PC-3 (cell line): ENCODE data around the gene TMEM184A. TPM values are rescaled to one million over a fixed set of nuclear protein-coding genes. Genes with fewer than 3 reads are reported as not detected.

Experiments used
- ATAC-seq: fragments of 200-7000 bp; cut with Tn5 transposase; 2 replicates; pipeline ENCODE4 v1.9.1; 2020; ENCODE audit warnings: mild to moderate bottlenecking, moderate library complexity
- BruUV-seq: library from RNA; stranded (reverse); fragments of 400-500 nt; replicated peaks from 2 replicates; lab custom pipeline; 2021; lab: Mats Ljungman, UMichigan
- CTCF ChIA-PET: fragments of 300-600 bp; sonication (Branson Sonifier 250); formaldehyde crosslinking; loops from one replicate; lab custom pipeline; 2022; ENCODE audit warnings: antibody characterized with exemption; lab: Charles Lee
- POLR2A ChIA-PET: fragments of 300-600 bp; sonication (Branson Sonifier 250); formaldehyde crosslinking; loops from one replicate; lab custom pipeline; 2022; ENCODE audit warnings: antibody characterized with exemption; ENCODE audit not compliant: unreplicated experiment; lab: Charles Lee
- DNase-seq: peaks from one replicate; pipeline ENCODE4 v3.0.0-alpha.2; 2015
- H2AFZ ChIP-seq: fragments of 300-600 bp; sonication (generic); 2 replicates; pipeline ENCODE4 v1.6.0; 2016; ENCODE audit warnings: antibody characterized with exemption, low read length
- H3F3A ChIP-seq: fragments of 300-600 bp; sonication (generic); one replicate; pipeline ENCODE4 v1.6.0; 2017; ENCODE audit warnings: antibody characterized with exemption, low read length, control low read depth, mild to moderate bottlenecking; ENCODE audit not compliant: unreplicated experiment
- H3K27ac ChIP-seq: fragments of 300-600 bp; sonication (generic); 2 replicates; pipeline ENCODE4 v1.5.1; 2016; ENCODE audit warnings: mild to moderate bottlenecking, low read length
- H3K27me3 ChIP-seq: fragments of 300-600 bp; sonication (generic); 2 replicates; pipeline ENCODE4 v1.6.1; 2016; ENCODE audit warnings: low read length, mixed read lengths
- H3K36me3 ChIP-seq: fragments of 300-600 bp; sonication (generic); 2 replicates; pipeline ENCODE4 v1.6.1; 2016; ENCODE audit warnings: low read depth, mixed run types, low read length, mixed read lengths
- H3K4me1 ChIP-seq: fragments of 300-600 bp; sonication (generic); 2 replicates; pipeline ENCODE4 v1.5.1; 2016; ENCODE audit warnings: low read length; ENCODE audit not compliant: insufficient read depth
- H3K4me2 ChIP-seq: fragments of 300-600 bp; sonication (generic); 2 replicates; pipeline ENCODE4 v1.6.0; 2016; ENCODE audit warnings: low read length
- H3K4me3 ChIP-seq: fragments of 300-600 bp; sonication (generic); 2 replicates; pipeline ENCODE4 v1.5.1; 2016; ENCODE audit warnings: mild to moderate bottlenecking, low read length, mixed read lengths
- H3K79me2 ChIP-seq: fragments of 300-600 bp; sonication (generic); 2 replicates; pipeline ENCODE4 v1.6.1; 2017; ENCODE audit warnings: low read length, mixed read lengths
- H3K9ac ChIP-seq: fragments of 300-600 bp; sonication (generic); 2 replicates; pipeline ENCODE4 v1.6.0; 2016; ENCODE audit warnings: mild to moderate bottlenecking, low read length
- H3K9me2 ChIP-seq: fragments of 300-600 bp; sonication (generic); replicated peaks from 2 replicates; pipeline ENCODE4 v1.6.1; 2016; ENCODE audit warnings: mixed run types, low read length, mixed read lengths
- H3K9me3 ChIP-seq: fragments of 300-600 bp; sonication (generic); 2 replicates; pipeline ENCODE4 v1.6.1; 2016; ENCODE audit warnings: low read length, mixed read lengths
- H4K20me1 ChIP-seq: fragments of 300-600 bp; sonication (generic); 2 replicates; pipeline ENCODE4 v1.6.1; 2016; ENCODE audit warnings: low read length, mixed read lengths
- EZH2 ChIP-seq: fragments of 300-600 bp; sonication (generic); IDR thresholded peaks from one replicate; pipeline ENCODE4 v1.6.1; 2017; ENCODE audit warnings: antibody characterized with exemption, mild to moderate bottlenecking, low read length; ENCODE audit not compliant: unreplicated experiment
- EZH2phosphoT487 ChIP-seq: fragments of 300-600 bp; sonication (generic); IDR thresholded peaks from 2 replicates; pipeline ENCODE4 v1.6.1; 2018; ENCODE audit warnings: mild to moderate bottlenecking, antibody characterized with exemption, low read length, borderline replicate concordance
- intact Hi-C: fragments of 100-400 bp; cut with micrococcal nuclease; formaldehyde crosslinking; loops from 2 replicates; pipeline ENCODE4 v1.9.0; 2023
- total RNA-seq: library from RNA; depleted of rRNA; stranded (reverse); fragments of >200 nt; gene quantifications from 2 replicates; pipeline ENCODE4 v1.2.3, GENCODE V29; 2014
- TF ChIP-seq, protein P1 (sequence below): fragments of 300-600 bp; sonication (generic); conservative IDR thresholded peaks from 2 replicates; pipeline ENCODE4 v1.5.1; 2017; ENCODE audit warnings: antibody characterized with exemption, low read depth, mild to moderate bottlenecking, low read length

Gene TMEM184A
- total RNA-seq, 1 experiment from 2014 or later, result 23.1 TPM

DNA sequence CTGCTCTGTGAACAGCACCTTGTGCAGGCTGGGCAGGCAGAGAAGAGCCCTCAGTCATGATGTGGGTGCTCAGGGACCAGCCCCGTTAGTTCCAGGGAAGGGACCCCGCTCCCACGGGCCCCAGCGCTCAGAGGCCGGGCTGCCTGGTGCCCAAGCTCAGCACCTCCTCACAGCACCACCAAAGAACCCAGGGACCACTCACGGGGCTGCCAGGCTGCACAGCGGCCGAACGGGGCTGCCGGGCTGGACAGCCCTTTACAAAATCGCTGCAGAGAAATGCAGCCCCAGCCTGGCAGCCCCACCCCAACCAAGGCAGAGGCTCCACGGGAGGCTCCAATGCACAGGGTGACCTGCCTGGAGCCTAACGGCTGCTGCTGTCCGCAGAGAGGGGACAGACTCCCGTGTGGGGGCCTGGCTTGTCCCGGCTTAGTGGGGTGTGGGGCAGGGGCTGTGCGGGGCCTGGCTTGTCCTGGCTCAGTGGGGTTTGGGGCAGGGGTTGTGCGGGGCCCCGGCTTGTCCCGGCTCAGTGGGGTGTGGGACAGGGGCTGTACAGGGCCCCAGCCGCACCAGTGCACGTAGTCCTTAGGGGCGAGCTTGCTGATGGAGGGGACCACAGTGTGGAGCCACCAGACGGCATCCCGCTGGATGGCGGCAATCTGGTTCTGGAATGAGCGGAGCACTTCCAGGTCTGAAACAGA, 61.0 kb downstream of the TMEM184A start:
- ATAC-seq (no peak), DNase-seq (no peak)
- ChIA-PET CTCF (no interaction called here), POLR2A (no interaction called here)
- H3K9me3 ChIP-seq, result no peaks in the 10 kb centered on the region
- no peak overlapping the region for H3K4me2 ChIP-seq
- no peaks in the 10 kb centered on the region for H3K79me2 ChIP-seq
- no peak overlapping the region for H3K4me3 ChIP-seq
- no peak overlapping the region for H3K9ac ChIP-seq
- no peaks in the 10 kb centered on the region for H3K27me3 ChIP-seq
- no peak for TF ChIP-seq EZH2
- TF ChIP-seq EZH2phosphoT487, result no peak
- TF ChIP-seq, protein P1, sequence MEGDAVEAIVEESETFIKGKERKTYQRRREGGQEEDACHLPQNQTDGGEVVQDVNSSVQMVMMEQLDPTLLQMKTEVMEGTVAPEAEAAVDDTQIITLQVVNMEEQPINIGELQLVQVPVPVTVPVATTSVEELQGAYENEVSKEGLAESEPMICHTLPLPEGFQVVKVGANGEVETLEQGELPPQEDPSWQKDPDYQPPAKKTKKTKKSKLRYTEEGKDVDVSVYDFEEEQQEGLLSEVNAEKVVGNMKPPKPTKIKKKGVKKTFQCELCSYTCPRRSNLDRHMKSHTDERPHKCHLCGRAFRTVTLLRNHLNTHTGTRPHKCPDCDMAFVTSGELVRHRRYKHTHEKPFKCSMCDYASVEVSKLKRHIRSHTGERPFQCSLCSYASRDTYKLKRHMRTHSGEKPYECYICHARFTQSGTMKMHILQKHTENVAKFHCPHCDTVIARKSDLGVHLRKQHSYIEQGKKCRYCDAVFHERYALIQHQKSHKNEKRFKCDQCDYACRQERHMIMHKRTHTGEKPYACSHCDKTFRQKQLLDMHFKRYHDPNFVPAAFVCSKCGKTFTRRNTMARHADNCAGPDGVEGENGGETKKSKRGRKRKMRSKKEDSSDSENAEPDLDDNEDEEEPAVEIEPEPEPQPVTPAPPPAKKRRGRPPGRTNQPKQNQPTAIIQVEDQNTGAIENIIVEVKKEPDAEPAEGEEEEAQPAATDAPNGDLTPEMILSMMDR, result no peak
- H3K36me3 ChIP-seq, result no peaks in the 10 kb centered on the region
- H2AFZ ChIP-seq, result no peak overlapping the region
- no peaks in the 10 kb centered on the region for H3K9me2 ChIP-seq
- intact Hi-C loops, result no loop called here
- H4K20me1 ChIP-seq, result no peaks in the 10 kb centered on the region
- no peak overlapping the region for H3K27ac ChIP-seq
- no peaks in the 10 kb centered on the region for H3F3A ChIP-seq
- BruUV-seq, result no TSS peak
- no peaks in the 10 kb centered on the region for H3K4me1 ChIP-seq

- ATAC-seq (no peak), DNase-seq (no peak)
- POLR2A ChIA-PET, result no interaction called here
- no peak overlapping the region for H2AFZ ChIP-seq
- no peak overlapping the region for H3K4me3 ChIP-seq
- H3K27ac ChIP-seq, result no peak overlapping the region
- intact Hi-C loops, result no loop called here
- H3K9me2 ChIP-seq, result no peaks in the 10 kb centered on the region
- H3K36me3 ChIP-seq, result peaks cover 4% of the 10 kb centered on the region; the same call in 1 of the 2 replicates
- TF ChIP-seq EZH2phosphoT487, result no peak
- no peaks in the 10 kb centered on the region for H4K20me1 ChIP-seq
- H3K9ac ChIP-seq, result no peak overlapping the region
- no peaks in the 10 kb centered on the region for H3K4me1 ChIP-seq
- H3K4me2 ChIP-seq, result no peak overlapping the region
- H3F3A ChIP-seq, result no peaks in the 10 kb centered on the region
- no peaks in the 10 kb centered on the region for H3K79me2 ChIP-seq
- no TSS peak for BruUV-seq
- H3K27me3 ChIP-seq, result no peaks in the 10 kb centered on the region
- H3K9me3 ChIP-seq, result no peaks in the 10 kb centered on the region
- CTCF ChIA-PET, result no interaction called here
Observed at GRCh38 chr7:1494447-1494846, 61.6 kb downstream of the TMEM184A start.

- DNase-seq (no peak), ATAC-seq (no peak)
- H3F3A ChIP-seq, result no peaks in the 10 kb centered on the region
- peaks cover 4% of the 10 kb centered on the region; the same call in 1 of the 2 replicates for H3K36me3 ChIP-seq
- BruUV-seq, result no TSS peak
- ChIA-PET POLR2A (no interaction called here), CTCF (no interaction called here)
- no peaks in the 10 kb centered on the region for H3K79me2 ChIP-seq
- no peaks in the 10 kb centered on the region for H4K20me1 ChIP-seq
- no peaks in the 10 kb centered on the region for H3K27me3 ChIP-seq
- H2AFZ ChIP-seq, result no peak overlapping the region
- TF ChIP-seq EZH2 (no peak), EZH2phosphoT487 (no peak)
- TF ChIP-seq, protein P1, result no peak
- H3K9ac ChIP-seq, result no peak overlapping the region
- no peaks in the 10 kb centered on the region for H3K4me1 ChIP-seq
- no peak overlapping the region for H3K27ac ChIP-seq
- no peaks in the 10 kb centered on the region for H3K9me2 ChIP-seq
- no peak overlapping the region for H3K4me2 ChIP-seq
- no peak overlapping the region for H3K4me3 ChIP-seq
- H3K9me3 ChIP-seq, result no peaks in the 10 kb centered on the region
- intact Hi-C loops, result no loop called here
Observed at GRCh38 chr7:1493571-1493970, 62.4 kb downstream of the TMEM184A start.
